MM.1S (cell line): ENCODE results near the gene FHL3.

Experiments used
- EZH2 ChIP-seq: fragments of 300-600 bp; sonication (generic); optimal IDR thresholded peaks from 2 replicates; pipeline ENCODE3; 2017; ENCODE audit warnings: low read depth, mild to moderate bottlenecking, antibody characterized with exemption, low read length, mixed read lengths
- EZH2phosphoT487 ChIP-seq: fragments of 300-600 bp; sonication (generic); IDR thresholded peaks from 2 replicates; pipeline ENCODE4 v1.6.1; 2018; ENCODE audit warnings: antibody characterized with exemption, low read length
- TF ChIP-seq, protein P1 (sequence below): fragments of 300-600 bp; sonication (generic); IDR thresholded peaks from 2 replicates; pipeline ENCODE4 v1.5.1; 2016; ENCODE audit warnings: antibody characterized with exemption, low read length, mixed read lengths

DNA sequence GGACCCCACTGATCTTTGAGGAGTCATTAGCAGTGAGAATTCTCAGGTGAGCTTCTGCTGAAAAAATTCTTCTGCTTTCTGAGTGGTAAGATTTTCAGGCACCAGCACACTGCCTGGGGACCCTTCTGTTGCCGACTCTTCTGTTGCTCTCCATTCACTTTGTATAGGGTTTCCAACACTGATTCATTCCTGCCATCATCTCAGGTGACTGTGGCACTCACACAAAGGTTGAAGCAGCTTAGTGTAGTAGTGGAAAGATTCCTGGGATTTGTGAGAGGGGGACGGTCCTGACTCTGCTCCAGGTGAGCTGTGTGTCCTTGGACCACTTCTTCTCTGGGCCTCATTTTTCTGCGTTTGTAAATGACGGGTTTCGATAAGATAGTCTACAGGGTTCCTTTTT lies 16.7 kb upstream of the FHL3 start:
- TF ChIP-seq, protein P1, sequence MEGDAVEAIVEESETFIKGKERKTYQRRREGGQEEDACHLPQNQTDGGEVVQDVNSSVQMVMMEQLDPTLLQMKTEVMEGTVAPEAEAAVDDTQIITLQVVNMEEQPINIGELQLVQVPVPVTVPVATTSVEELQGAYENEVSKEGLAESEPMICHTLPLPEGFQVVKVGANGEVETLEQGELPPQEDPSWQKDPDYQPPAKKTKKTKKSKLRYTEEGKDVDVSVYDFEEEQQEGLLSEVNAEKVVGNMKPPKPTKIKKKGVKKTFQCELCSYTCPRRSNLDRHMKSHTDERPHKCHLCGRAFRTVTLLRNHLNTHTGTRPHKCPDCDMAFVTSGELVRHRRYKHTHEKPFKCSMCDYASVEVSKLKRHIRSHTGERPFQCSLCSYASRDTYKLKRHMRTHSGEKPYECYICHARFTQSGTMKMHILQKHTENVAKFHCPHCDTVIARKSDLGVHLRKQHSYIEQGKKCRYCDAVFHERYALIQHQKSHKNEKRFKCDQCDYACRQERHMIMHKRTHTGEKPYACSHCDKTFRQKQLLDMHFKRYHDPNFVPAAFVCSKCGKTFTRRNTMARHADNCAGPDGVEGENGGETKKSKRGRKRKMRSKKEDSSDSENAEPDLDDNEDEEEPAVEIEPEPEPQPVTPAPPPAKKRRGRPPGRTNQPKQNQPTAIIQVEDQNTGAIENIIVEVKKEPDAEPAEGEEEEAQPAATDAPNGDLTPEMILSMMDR = no peak
- TF ChIP-seq EZH2phosphoT487 (no peak), EZH2 (no peak)
